Type B pancreatic cell (in vitro differentiated cells): ENCODE data around the gene PREP. TPM values are rescaled to one million over a fixed set of nuclear protein-coding genes. Genes with fewer than 3 reads are reported as not detected.

ENCODE experiments used
- DNase-seq: peaks from one replicate; pipeline ENCODE4 v3.0.0; 2021; ENCODE audit warnings: mixed read lengths; ENCODE audit not compliant: unreplicated experiment; ENCODE audit errors: extremely low spot score
- H3K27ac Mint-ChIP-seq: 2 replicates; pipeline ENCODE4 v1.8.0; 2021; ENCODE audit warnings: mild to moderate bottlenecking, mixed read lengths
- H3K27me3 Mint-ChIP-seq: 2 replicates; pipeline ENCODE4 v1.8.0; 2021; ENCODE audit warnings: mixed read lengths
- H3K36me3 Mint-ChIP-seq: 2 replicates; pipeline ENCODE4 v1.8.0; 2021; ENCODE audit warnings: mixed read lengths
- H3K4me1 Mint-ChIP-seq: one replicate; pipeline ENCODE4 v1.8.0; 2021; ENCODE audit warnings: mixed read lengths; ENCODE audit not compliant: unreplicated experiment
- H3K4me3 Mint-ChIP-seq: 2 replicates; pipeline ENCODE4 v1.8.0; 2021; ENCODE audit warnings: mild to moderate bottlenecking, mixed read lengths
- H3K9me3 Mint-ChIP-seq: 2 replicates; pipeline ENCODE4 v1.8.0; 2021; ENCODE audit warnings: mixed read lengths
- CTCF ChIP-seq: fragments of 200-600 bp; sonication (generic); conservative IDR thresholded peaks from 2 replicates; pipeline ENCODE4 v1.5.0; 2021; ENCODE audit warnings: antibody characterized with exemption, mild to moderate bottlenecking
- total RNA-seq: library from RNA; stranded (reverse); gene quantifications from 2 replicates; pipeline ENCODE4 v1.2.1, GENCODE V29; 2021; ENCODE audit warnings: low replicate concordance

PREP gene
- total RNA-seq, 1 donor from 2014 or later: 54.4 TPM

DNA sequence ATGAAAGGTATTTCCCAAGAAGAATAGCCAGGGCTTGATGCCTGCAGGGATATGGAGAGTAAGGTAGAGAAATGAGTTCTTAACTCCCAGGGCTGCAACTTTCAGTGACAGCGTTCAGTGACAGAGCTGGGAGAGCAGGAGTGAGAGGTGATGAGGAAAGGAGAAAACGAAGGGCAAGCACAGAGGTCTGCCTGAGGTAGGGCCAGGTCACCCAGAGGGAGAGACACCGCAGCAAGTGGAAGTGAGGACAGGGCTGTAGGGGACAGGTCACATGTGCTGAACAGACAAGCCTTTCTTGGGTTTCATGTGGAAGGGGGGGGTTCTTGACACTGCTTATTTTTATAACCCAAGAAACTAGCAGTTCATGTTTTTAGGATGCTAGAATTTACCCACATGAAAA is 72.5 kb downstream of the PREP start:
- no peaks in the 10 kb centered on the region for H3K27me3 Mint-ChIP-seq

GRCh38 chr6:105326833-105327770 is 75.8 kb downstream of the PREP start:
- DNase-seq: no peak
- Mint-ChIP-seq H3K36me3 (peaks cover 51% of the 10 kb centered on the region), H3K4me1 (peaks cover 29% of the 10 kb centered on the region), H3K4me3 (no peak overlapping the region), H3K9me3 (no peaks in the 10 kb centered on the region), H3K27ac (no peak overlapping the region), H3K27me3 (no peaks in the 10 kb centered on the region)
- TF ChIP-seq CTCF: no peak

More for the DNA sequence above, 72.5 kb downstream of the PREP start:
- Mint-ChIP-seq H3K4me3 (no peak overlapping the region), H3K27ac (peak overlapping the region; percentile 10), H3K4me1 (peaks cover 20% of the 10 kb centered on the region), H3K36me3 (peaks cover 48% of the 10 kb centered on the region), H3K9me3 (no peaks in the 10 kb centered on the region)
- no peak for DNase-seq
- no peak for TF ChIP-seq CTCF

GRCh38 chr6:105326216-105326615 is 76.7 kb downstream of the PREP start:
- no peak for DNase-seq
- Mint-ChIP-seq H3K27ac (no peak overlapping the region), H3K4me3 (no peak overlapping the region), H3K36me3 (peaks cover 54% of the 10 kb centered on the region), H3K27me3 (no peaks in the 10 kb centered on the region), H3K4me1 (peaks cover 34% of the 10 kb centered on the region), H3K9me3 (no peaks in the 10 kb centered on the region)
- TF ChIP-seq CTCF: no peak

GRCh38 chr6:105324386-105324950 is 78.4 kb downstream of the PREP start:
- Mint-ChIP-seq H3K36me3 (peaks cover 43% of the 10 kb centered on the region), H3K9me3 (no peaks in the 10 kb centered on the region), H3K4me1 (peaks cover 35% of the 10 kb centered on the region), H3K27me3 (no peaks in the 10 kb centered on the region), H3K27ac (no peak overlapping the region), H3K4me3 (no peak overlapping the region)
- DNase-seq: no peak
- TF ChIP-seq CTCF: no peak

- no peaks in the 10 kb centered on the region for H3K27me3 Mint-ChIP-seq
- no peaks in the 10 kb centered on the region for H3K9me3 Mint-ChIP-seq
- peaks cover 44% of the 10 kb centered on the region for H3K36me3 Mint-ChIP-seq
- no peak for DNase-seq
- no peak for TF ChIP-seq CTCF
- no peak overlapping the region for H3K4me3 Mint-ChIP-seq
- H3K27ac Mint-ChIP-seq: no peak overlapping the region
- peaks cover 34% of the 10 kb centered on the region for H3K4me1 Mint-ChIP-seq
Measured at GRCh38 chr6:105322499-105323225, 80.2 kb downstream of the PREP start.
